ENCODE results near the gene CLCF1.

The CLCF1 gene

GRCh38 chr11:67372993-67373647 lies at the start of gene CLCF1:
Gene CLCF1 (minus strand): TSS chr11:67373598. CDS start chr11:67373539, 59 bp downstream.
- DNase-seq: no peak

GRCh38 chr11:67422891-67423290 lies 49.5 kb upstream of the CLCF1 start:
- no peak for DNase-seq

GRCh38 chr11:67421430-67422031 lies 48.1 kb upstream of the CLCF1 start:
- DNase-seq: no peak

- DNase-seq: peak; percentile 98
Measured at GRCh38 chr11:67420646-67421429, 47.4 kb upstream of the CLCF1 start.

- DNase-seq: no peak
Measured at GRCh38 chr11:67420147-67420645, 46.8 kb upstream of the CLCF1 start.

GRCh38 chr11:67419325-67420049 lies 46.1 kb upstream of the CLCF1 start:
- DNase-seq: no peak

GRCh38 chr11:67418476-67419281 lies 45.3 kb upstream of the CLCF1 start:
- DNase-seq: no peak

- no peak for DNase-seq
Measured at GRCh38 chr11:67417425-67417824, 44.0 kb upstream of the CLCF1 start.

GRCh38 chr11:67416416-67417335 lies 43.3 kb upstream of the CLCF1 start:
- DNase-seq: peak; percentile 73

- DNase-seq: no peak
Measured at GRCh38 chr11:67415501-67416304, 42.3 kb upstream of the CLCF1 start, which contains the start of gene CARNS1. Gene CARNS1 (plus strand): TSS chr11:67415678. CDS start chr11:67416200, 522 bp downstream.

- DNase-seq: no peak
Measured at GRCh38 chr11:67413266-67413849, 40.0 kb upstream of the CLCF1 start.

GRCh38 chr11:67412495-67413179 lies 39.2 kb upstream of the CLCF1 start:
- no peak for DNase-seq

GRCh38 chr11:67411785-67412152 lies 38.4 kb upstream of the CLCF1 start:
- DNase-seq: no peak

- no peak for DNase-seq
Measured at GRCh38 chr11:67410984-67411784, 37.8 kb upstream of the CLCF1 start.

- DNase-seq: no peak
Measured at GRCh38 chr11:67410369-67410831, 37.0 kb upstream of the CLCF1 start.

GRCh38 chr11:67409781-67410368 lies 36.5 kb upstream of the CLCF1 start:
- no peak for DNase-seq

- DNase-seq: peak; percentile 54
Measured at GRCh38 chr11:67409261-67409666, 35.9 kb upstream of the CLCF1 start.
